CD4-positive, alpha-beta T cell treated with Interleukin-15 for 1 hour (primary cell): ENCODE results near the gene ARAF.
A peak's percentile ranks its signal among the peaks of the same experiment; 100 is the strongest.
"Not testable (repeated sequence)": the region's sequence is repeated elsewhere in the genome, so short reads cannot be mapped to it uniquely, and the experiment has no call there.

Experiments used
- DNase-seq: peaks from one replicate; pipeline ENCODE4 v3.0.0-alpha.2; 2020

Gene ARAF

DNA sequence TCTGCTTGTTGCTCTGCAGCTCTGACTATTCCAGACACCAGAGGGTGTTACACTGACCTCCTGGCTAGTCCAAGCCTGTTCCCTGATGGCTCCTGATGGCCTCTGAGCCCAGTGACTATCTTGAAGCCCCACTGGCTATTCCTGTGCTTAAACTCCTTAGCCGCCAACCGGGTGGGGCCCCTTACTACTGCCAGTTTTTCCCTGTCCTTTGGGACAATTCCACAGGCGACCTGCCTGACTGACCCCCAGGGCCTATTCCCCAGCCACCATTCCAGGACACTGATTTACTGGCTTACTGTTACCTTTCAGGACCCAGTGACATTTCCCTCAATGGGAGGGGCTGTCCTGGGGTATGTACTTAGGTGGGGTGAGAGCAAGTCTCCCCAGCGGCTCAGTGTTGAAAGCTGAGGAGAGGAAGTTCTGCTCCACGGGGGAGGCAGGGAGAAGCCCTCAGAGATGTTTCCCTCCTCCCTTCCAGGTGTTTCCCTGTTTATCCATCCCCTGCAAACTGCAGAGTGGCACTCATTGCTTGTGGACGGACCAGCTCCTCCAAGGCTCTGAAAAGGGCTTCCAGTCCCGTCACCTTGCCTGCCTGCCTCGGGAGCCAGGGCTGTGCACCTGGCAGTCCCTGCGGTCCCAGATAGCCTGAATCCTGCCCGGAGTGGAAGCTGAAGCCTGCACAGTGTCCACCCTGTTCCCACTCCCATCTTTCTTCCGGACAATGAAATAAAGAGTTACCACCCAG lies 25.2 kb downstream of the ARAF start:
- DNase-seq, result no peak

DNA sequence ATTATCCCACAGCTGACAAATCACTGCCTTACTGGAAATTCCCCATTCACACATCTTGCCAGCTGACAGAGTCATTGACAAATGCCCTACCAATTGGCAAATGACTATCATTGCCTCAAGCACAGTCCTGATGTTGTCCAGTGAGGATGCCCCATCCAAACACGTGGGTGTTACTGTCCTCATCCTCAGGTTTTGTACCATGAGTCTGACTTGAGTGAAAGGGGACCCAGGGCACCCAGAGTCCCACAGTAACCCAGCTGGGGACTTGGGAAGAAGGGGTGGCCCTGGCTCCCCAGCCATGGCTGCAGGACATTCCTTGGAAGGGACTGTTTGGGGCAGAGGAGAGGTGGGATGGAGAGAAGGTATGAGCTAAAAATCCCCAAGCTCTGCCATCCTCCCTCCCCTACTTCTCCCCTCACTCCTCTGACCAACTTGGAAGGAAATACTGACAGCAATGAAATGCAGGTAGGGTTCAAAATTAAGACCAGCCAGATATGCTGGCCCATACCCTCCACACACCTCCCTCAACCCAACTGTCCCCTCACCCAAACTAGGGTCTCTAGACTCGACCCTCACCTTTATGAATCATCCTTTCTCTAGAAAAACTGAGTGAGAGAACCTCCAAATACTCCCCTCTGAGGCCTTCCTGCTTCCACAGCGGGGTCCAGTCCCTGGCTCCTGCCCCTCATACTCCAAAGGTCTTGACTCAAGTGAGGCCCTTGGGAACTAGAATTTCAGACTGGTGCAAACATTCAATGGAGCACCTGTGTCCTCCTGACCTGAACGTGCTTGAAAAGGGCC lies 26.3 kb downstream of the ARAF start:
- no peak for DNase-seq

- no peak for DNase-seq
Measured at GRCh38 chrX:47587906-47588735, 27.1 kb downstream of the ARAF start.

- no peak for DNase-seq
Measured at GRCh38 chrX:47590984-47591383, 30.0 kb downstream of the ARAF start.

- DNase-seq, result no peak
Measured at GRCh38 chrX:47593522-47593921, 32.5 kb downstream of the ARAF start.

DNA sequence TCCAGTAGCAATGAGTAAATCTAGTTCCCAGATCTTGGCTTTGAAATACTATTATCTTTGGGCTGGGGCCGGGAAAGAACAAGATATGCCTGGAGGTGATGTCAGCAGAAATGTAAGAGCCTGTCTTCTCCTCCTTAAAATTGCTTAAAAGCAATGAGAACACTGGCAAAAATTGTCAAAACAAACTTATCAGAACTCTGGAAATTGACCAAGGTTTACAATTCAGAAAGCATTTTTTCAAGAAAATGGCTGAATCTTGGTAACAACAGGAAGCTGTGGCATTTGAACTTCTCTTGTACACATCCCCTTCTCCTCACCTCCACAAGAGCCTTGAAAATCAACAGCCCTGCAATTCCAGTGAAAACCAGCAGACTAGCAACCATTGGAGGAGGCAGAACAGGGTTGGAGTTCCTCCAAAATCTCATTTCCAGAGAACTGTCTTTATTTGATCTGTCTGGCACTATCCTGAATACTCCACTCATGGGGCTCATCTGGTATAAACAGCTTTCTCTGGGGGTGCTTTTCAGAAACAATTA lies 34.8 kb downstream of the ARAF start:
- DNase-seq, result no peak

DNA sequence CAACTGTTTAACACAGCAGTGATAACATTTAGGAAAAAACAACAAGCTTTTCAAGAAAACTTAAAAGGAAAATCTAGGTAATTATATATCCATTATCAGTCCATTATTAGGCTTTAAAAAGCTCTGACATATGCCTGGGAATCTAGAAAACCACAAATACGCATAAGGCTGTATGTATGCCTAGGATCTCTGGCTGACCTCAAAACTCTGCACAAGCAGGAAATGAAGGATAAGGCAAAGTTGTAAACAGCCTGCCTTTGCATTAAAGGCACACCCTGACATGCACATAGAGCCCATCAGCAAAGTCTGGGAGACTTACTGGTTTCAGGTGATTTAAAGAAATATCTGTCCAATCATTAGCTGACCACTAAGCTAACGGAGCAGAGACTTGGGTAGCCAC lies 35.3 kb downstream of the ARAF start:
- no peak for DNase-seq

DNA sequence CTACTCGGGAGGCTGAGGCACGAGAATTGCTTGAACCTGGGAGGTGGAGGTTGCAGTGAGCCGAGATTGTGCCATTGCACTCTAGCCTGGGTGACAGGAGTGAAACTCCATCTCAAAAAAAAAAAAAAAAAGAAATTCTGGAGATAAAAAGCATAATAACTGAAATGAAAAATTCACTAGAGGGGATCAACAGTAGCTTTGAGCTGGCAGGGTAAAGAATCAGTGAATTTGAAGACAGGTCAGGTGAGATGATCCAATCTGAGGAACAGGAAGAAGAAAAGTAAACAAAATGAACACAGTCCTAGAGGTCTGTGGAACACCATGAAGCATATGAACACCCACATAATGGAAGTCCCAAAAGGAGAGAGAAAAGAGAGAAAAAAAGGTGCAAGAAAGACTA lies 36.2 kb downstream of the ARAF start:
- DNase-seq, result no peak

GRCh38 chrX:47603125-47603524 lies 42.1 kb downstream of the ARAF start:
- not testable (repeated sequence) for DNase-seq

GRCh38 chrX:47605024-47605423 lies 44.0 kb downstream of the ARAF start:
- DNase-seq, result no peak

DNA sequence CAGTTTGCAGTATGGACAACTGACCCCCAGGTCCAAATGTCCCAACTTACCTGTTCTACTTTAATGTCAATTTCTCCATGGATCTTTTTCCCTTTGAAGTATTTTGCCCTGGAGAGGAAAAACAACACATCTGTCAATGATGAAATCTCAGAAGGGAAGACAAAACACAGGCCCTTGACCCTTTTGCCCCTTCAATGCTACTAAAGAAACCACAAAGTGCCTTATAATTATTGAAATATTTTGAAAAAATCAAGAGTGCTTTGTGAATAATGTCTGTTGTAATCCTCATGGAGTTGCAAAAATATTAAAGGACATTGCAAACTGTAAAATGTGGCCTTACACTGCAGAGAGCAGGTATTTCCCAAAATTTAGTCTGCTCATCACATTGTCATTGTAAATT lies 46.1 kb downstream of the ARAF start:
- no peak for DNase-seq

DNA sequence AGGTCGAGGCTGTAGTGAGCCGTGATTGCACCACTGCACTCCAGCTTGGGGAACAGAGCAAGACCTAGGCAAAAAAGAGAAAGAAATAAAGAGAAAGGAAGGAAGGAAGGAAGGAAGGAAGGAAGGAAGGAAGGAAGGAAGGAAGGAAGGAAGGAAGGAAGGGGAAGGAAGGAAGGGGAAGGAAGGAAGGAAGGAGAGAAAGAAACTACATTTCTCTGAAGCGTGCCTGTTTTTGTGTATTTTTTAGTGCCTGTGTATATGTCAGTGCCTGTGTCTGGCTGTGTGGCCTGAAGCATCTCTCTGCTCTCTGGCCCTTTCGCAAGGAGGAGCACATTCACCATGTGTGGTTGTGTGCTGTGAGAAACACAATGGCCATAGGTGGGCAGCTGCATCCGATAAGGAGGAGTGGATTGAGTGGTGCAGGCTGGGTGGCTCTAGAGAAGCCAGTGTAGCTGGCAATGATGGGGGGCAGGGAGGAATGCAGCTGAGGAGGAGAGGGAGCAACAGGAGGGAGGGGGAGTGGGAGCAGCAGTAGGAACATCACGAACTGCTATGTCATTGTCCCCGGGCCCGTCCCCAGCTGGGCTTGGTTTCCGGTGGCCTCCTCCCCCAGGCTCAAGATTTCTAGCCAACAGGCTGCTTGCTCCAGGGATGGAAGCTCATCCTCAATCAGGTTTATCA lies 47.3 kb downstream of the ARAF start:
- no peak for DNase-seq

- no peak for DNase-seq
Measured at GRCh38 chrX:47610511-47610910, 49.5 kb downstream of the ARAF start.

GRCh38 chrX:47611489-47611888 lies 50.5 kb downstream of the ARAF start:
- no peak for DNase-seq

GRCh38 chrX:47611926-47612325 lies 50.9 kb downstream of the ARAF start:
- DNase-seq, result no peak

GRCh38 chrX:47612418-47612817 lies 51.4 kb downstream of the ARAF start:
- DNase-seq, result no peak

DNA sequence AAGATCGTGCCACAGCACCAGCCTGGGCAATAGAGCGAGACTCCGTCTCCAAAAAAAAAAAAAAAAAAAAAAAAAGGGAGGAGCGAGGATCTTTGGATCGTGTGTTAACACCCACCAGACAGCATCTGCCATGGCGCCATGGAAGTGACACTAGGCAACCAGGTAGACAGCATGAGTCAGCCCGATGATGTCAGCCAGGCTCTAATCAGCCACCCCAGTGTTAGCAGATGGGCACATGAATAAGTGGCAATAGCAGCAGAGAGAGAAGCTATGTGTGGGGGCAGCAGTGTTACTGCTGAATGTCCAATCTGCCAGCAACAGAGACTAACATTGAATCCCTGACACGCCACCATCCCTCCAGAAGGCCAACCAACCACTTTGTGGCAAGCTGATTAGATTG lies 52.1 kb downstream of the ARAF start:
- DNase-seq, result no peak

- no peak for DNase-seq
Measured at GRCh38 chrX:47614618-47615017, 53.6 kb downstream of the ARAF start.

GRCh38 chrX:47618923-47619485 lies 58.0 kb downstream of the ARAF start:
- no peak for DNase-seq

DNA sequence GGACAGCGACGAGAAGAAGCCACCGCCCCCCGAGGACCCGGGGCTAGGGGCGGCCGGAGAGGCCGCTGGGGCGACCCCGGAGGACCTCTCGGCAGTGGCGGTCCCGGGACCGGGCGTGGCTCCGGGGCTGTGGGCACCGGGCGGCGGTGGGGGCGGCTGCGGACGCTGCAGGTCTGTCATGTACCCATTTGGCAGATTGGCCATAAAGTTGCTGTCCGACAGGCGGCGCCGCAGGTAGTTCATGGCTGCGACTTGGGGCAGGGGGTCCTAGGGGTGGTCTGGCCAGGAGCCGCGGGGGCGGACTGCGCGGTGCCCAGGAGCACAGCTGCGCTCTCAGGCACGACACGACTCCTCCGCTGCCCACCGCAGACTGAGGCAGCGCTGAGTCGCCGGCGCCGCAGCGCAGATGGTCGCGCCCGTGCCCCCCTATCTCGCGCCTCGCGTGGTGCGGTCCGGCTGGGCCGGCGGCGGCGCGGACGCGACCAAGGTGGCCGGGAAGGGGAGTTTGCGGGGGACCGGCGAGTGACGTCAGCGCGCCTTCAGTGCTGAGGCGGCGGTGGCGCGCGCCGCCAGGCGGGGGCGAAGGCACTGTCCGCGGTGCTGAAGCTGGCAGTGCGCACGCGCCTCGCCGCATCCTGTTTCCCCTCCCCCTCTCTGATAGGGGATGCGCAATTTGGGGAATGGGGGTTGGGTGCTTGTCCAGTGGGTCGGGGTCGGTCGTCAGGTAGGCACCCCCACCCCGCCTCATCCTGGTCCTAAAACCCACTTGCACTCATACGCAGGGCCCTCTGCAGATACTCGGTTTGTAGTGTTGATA lies 58.7 kb downstream of the ARAF start, which contains the start of gene SYN1:
Gene SYN1, minus strand, starts transcription at position 372 of the 817 bp plus-strand sequence. Its CDS starts 129 bp downstream, at position 243.
- DNase-seq, result peak; percentile 85

DNA sequence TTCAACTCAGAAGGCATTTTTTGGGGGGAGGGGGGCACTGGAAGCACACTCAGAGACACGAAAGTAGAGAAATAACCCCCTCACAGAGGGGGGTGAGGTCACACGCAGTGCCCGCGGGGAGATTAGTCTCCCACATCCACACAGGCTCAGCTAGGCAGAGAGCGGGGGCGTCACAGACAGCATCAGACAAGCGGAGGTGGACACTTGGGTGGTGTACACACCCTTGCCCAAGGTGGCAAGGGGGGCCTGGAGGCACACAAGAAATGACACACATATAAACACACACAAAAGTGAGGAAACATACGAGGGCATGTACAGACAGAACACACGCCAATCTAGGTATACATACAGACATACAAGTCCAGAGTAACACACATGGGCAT lies 59.3 kb downstream of the ARAF start:
- no peak for DNase-seq
